OCI-LY7 (cell line): Measurements from ENCODE around the gene PARD3B. TPM values are rescaled to one million over a fixed set of nuclear protein-coding genes. Genes with fewer than 3 reads are reported as not detected.

Source experiments
- BruUV-seq: library from RNA; stranded (reverse); fragments of 400-500 nt; replicated peaks from 2 replicates; lab custom pipeline; 2021; lab: Mats Ljungman, UMichigan
- CTCF ChIA-PET: fragments of 300-600 bp; sonication (Branson Sonifier 250); formaldehyde crosslinking; loops from one replicate; lab custom pipeline; 2022; ENCODE audit warnings: antibody characterized with exemption; ENCODE audit not compliant: unreplicated experiment; lab: Charles Lee
- POLR2A ChIA-PET: fragments of 300-600 bp; sonication (Branson Sonifier 250); formaldehyde crosslinking; loops from one replicate; lab custom pipeline; 2022; ENCODE audit warnings: antibody characterized with exemption; lab: Charles Lee
- DNase-seq: peaks from one replicate; pipeline ENCODE4 v3.0.0-alpha.2; 2015; ENCODE audit warnings: low spot score
- H2AFZ ChIP-seq: fragments of 200-600 bp; sonication (generic), shearing (Covaris generic); 2 replicates; pipeline ENCODE4 v1.6.1; 2014; ENCODE audit warnings: mild to moderate bottlenecking, antibody characterized with exemption, low read length, moderate library complexity
- H3K27ac ChIP-seq: fragments of 200-600 bp; sonication (generic); 2 replicates; pipeline ENCODE4 v1.5.1; 2014; ENCODE audit warnings: mixed run types, low read depth, mild to moderate bottlenecking, moderate library complexity, low read length, inconsistent platforms; ENCODE audit not compliant: poor library complexity, severe bottlenecking
- H3K36me3 ChIP-seq: fragments of 200-600 bp; sonication (generic); 2 replicates; pipeline ENCODE4 v1.6.1; 2014; ENCODE audit warnings: mild to moderate bottlenecking, antibody characterized with exemption, low read length, moderate library complexity, mixed read lengths; ENCODE audit not compliant: insufficient read depth
- H3K4me1 ChIP-seq: fragments of 200-600 bp; sonication (generic); 2 replicates; pipeline ENCODE4 v1.5.1; 2014; ENCODE audit warnings: mild to moderate bottlenecking, low read length; ENCODE audit not compliant: insufficient read depth, poor library complexity, severe bottlenecking
- H3K4me2 ChIP-seq: fragments of 200-600 bp; sonication (generic); 2 replicates; pipeline ENCODE4 v1.6.1; 2014; ENCODE audit warnings: mild to moderate bottlenecking, low read length
- H3K4me3 ChIP-seq: fragments of 200-600 bp; sonication (generic); 2 replicates; pipeline ENCODE4 v1.5.1; 2014; ENCODE audit warnings: mild to moderate bottlenecking, low read depth, low read length; ENCODE audit not compliant: poor library complexity, severe bottlenecking
- H3K79me2 ChIP-seq: fragments of 200-600 bp; sonication (generic); 2 replicates; pipeline ENCODE4 v1.6.1; 2016; ENCODE audit warnings: low read depth, mild to moderate bottlenecking, low read length, moderate library complexity, mixed read lengths; ENCODE audit not compliant: insufficient read depth
- H3K9me2 ChIP-seq: fragments of 200-600 bp; sonication (generic); 2 replicates; pipeline ENCODE4 v1.6.1; 2016; ENCODE audit warnings: mild to moderate bottlenecking, low read length, mixed read lengths; ENCODE audit not compliant: insufficient read depth
- H3K9me3 ChIP-seq: fragments of 200-600 bp; sonication (generic); 2 replicates; pipeline ENCODE4 v1.6.1; 2014; ENCODE audit warnings: mild to moderate bottlenecking, mixed run types, low read length, mixed read lengths
- H4K20me1 ChIP-seq: fragments of 200-600 bp; sonication (generic); 2 replicates; pipeline ENCODE4 v1.6.1; 2014; ENCODE audit warnings: mild to moderate bottlenecking, antibody characterized with exemption, low read length, moderate library complexity, mixed read lengths; ENCODE audit not compliant: insufficient read depth
- CTCF ChIP-seq: fragments of 200-600 bp; sonication (generic); conservative IDR thresholded peaks from 2 replicates; pipeline ENCODE4 v1.5.1; 2014; ENCODE audit warnings: mild to moderate bottlenecking, antibody characterized with exemption, low read length, moderate library complexity, mixed read lengths
- EZH2phosphoT487 ChIP-seq: fragments of 200-600 bp; sonication (generic); IDR thresholded peaks from 2 replicates; pipeline ENCODE4 v1.6.1; 2018; ENCODE audit warnings: low read depth, borderline replicate concordance, mild to moderate bottlenecking, mixed run types, antibody characterized with exemption, low read length, moderate library complexity, mixed read lengths
- intact Hi-C: fragments of 100-400 bp; cut with micrococcal nuclease; formaldehyde crosslinking; loops from one replicate; pipeline ENCODE4 v1.10.0; 2022; ENCODE audit not compliant: unreplicated experiment
- total RNA-seq, 2 experiments: library from RNA; depleted of rRNA in 1 of 2; stranded (reverse); fragments of >200 nt in 1 of 2; shearing (Covaris generic) in 1 of 2; gene quantifications; 2 replicates each; pipeline ENCODE4 v1.2.3, GENCODE V29; 2014 to 2022

The PARD3B gene
- total RNA-seq, 2 experiments from 2014 or later = not detected

GRCh38 chr2:204560902-204561301, 15.6 kb downstream of the PARD3B start:
- ChIA-PET POLR2A (interaction anchor here (0.6 kb wide), 1 partner anchor 925 kb away, joined by 3 read pairs; no protein-coding TSS in a partner anchor), CTCF (no interaction called here)
- H3K9me2 ChIP-seq = no peaks in the 10 kb centered on the region
- H3K27ac ChIP-seq = no peak overlapping the region
- no peak overlapping the region for H2AFZ ChIP-seq
- H3K36me3 ChIP-seq = no peaks in the 10 kb centered on the region
- H3K4me2 ChIP-seq = no peak overlapping the region
- TF ChIP-seq CTCF = no peak
- no peak for TF ChIP-seq EZH2phosphoT487
- DNase-seq = no peak
- H3K9me3 ChIP-seq = no peaks in the 10 kb centered on the region
- no peak overlapping the region for H3K4me3 ChIP-seq
- BruUV-seq = no TSS peak
- H4K20me1 ChIP-seq = no peaks in the 10 kb centered on the region
- no peaks in the 10 kb centered on the region for H3K4me1 ChIP-seq
- intact Hi-C loops = no loop called here
- H3K79me2 ChIP-seq = no peaks in the 10 kb centered on the region

- no peak overlapping the region for H2AFZ ChIP-seq
- no peak overlapping the region for H3K4me2 ChIP-seq
- H3K36me3 ChIP-seq = no peaks in the 10 kb centered on the region
- ChIA-PET CTCF (no interaction called here), POLR2A (no interaction called here)
- H3K4me3 ChIP-seq = no peak overlapping the region
- no peaks in the 10 kb centered on the region for H4K20me1 ChIP-seq
- no peak for DNase-seq
- no peaks in the 10 kb centered on the region for H3K79me2 ChIP-seq
- intact Hi-C loops = no loop called here
- H3K27ac ChIP-seq = no peak overlapping the region
- no TSS peak for BruUV-seq
- no peaks in the 10 kb centered on the region for H3K4me1 ChIP-seq
- no peaks in the 10 kb centered on the region for H3K9me3 ChIP-seq
- TF ChIP-seq CTCF (no peak), EZH2phosphoT487 (no peak)
- H3K9me2 ChIP-seq = no peaks in the 10 kb centered on the region
These were observed 16.5 kb downstream of the PARD3B start for GRCh38 chr2:204561771-204562170.

- no peak overlapping the region for H3K4me3 ChIP-seq
- ChIA-PET POLR2A (no interaction called here), CTCF (no interaction called here)
- H3K27ac ChIP-seq = no peak overlapping the region
- TF ChIP-seq EZH2phosphoT487 (no peak), CTCF (no peak)
- no peaks in the 10 kb centered on the region for H3K79me2 ChIP-seq
- no peaks in the 10 kb centered on the region for H3K4me1 ChIP-seq
- no TSS peak for BruUV-seq
- no peak overlapping the region for H3K4me2 ChIP-seq
- no peaks in the 10 kb centered on the region for H3K9me3 ChIP-seq
- intact Hi-C loops = no loop called here
- H3K9me2 ChIP-seq = no peaks in the 10 kb centered on the region
- no peaks in the 10 kb centered on the region for H3K36me3 ChIP-seq
- no peak for DNase-seq
- H2AFZ ChIP-seq = no peak overlapping the region
- H4K20me1 ChIP-seq = no peaks in the 10 kb centered on the region
These were observed 21.2 kb downstream of the PARD3B start for GRCh38 chr2:204566439-204566838.
